ENCODE data around the gene FXR1.

The FXR1 gene

DNA sequence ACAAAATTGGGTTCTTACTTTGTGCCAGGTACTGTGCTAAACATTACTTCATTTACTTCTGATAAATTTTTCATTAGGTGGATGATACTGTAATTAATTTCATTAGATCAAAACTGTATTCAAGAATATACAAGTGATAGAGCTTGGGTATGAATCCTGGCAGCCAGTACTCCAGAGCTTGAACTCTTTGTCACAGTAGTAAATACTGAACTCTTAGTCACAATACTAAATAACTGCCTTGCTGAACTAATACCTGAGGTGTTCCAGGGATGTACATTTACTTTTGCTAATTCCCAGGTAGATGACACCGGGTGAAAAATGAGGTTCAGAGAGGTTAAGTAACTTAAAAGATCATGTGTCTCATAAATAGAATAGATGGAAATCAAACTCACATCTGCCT is 20.3 kb downstream of the FXR1 start:
- H3K4me3 ChIP-seq (ENCODE audit: low read depth, low read length): no peak overlapping the region
- no peak for DNase-seq (ENCODE audit: low read depth)
- TF ChIP-seq, protein P1, sequence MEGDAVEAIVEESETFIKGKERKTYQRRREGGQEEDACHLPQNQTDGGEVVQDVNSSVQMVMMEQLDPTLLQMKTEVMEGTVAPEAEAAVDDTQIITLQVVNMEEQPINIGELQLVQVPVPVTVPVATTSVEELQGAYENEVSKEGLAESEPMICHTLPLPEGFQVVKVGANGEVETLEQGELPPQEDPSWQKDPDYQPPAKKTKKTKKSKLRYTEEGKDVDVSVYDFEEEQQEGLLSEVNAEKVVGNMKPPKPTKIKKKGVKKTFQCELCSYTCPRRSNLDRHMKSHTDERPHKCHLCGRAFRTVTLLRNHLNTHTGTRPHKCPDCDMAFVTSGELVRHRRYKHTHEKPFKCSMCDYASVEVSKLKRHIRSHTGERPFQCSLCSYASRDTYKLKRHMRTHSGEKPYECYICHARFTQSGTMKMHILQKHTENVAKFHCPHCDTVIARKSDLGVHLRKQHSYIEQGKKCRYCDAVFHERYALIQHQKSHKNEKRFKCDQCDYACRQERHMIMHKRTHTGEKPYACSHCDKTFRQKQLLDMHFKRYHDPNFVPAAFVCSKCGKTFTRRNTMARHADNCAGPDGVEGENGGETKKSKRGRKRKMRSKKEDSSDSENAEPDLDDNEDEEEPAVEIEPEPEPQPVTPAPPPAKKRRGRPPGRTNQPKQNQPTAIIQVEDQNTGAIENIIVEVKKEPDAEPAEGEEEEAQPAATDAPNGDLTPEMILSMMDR (IDR thresholded peaks at IDR 0.05; ENCODE audit: low read depth, low read length, missing control alignments): no peak

DNA sequence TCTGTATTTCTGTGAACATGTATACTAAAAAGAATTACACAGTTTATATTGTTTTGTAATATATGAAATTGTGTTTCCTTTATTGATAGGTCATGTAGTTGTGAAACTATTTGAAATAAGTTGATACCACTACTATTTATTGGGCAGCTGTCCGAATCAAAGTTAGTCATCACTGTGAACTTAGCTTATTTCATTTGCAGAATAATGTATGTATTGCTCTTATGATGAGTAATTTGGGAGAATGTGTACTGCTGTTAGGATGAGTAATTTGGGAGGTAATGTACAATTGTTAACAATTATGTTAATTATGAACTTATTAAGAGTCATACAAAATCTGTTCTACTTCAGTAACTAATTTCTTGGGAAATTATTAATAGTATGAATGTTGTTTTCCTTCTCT is 22.2 kb downstream of the FXR1 start:
- TF ChIP-seq, protein P1 (IDR thresholded peaks at IDR 0.05; ENCODE audit: low read depth, low read length, missing control alignments): no peak
- no peak for DNase-seq (ENCODE audit: low read depth)
- H3K4me3 ChIP-seq (ENCODE audit: low read depth, low read length): no peak overlapping the region

DNA sequence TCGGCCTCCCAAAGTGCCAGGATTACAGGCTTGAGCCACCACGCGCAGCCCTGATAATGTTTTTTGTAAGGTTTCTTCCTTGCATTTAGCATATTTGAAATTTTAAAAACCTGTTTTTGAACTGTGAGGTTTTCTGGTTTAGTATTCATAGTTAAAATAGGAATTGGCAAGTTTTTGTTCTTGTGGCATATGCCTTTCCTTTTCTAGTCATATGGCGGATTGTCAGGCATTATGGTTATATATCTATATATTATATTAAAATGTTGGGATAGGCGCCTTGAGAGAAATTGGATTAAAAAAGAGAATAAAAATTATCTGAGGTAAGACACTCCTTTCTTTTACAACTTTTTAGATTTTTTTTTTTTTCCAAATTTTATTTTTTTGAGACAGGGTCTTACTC is 28.4 kb downstream of the FXR1 start:
- no peak for DNase-seq (ENCODE audit: low read depth)
- no peak overlapping the region for H3K4me3 ChIP-seq (ENCODE audit: low read depth, low read length)
- TF ChIP-seq, protein P1 (IDR thresholded peaks at IDR 0.05; ENCODE audit: low read depth, low read length, missing control alignments): no peak

DNA sequence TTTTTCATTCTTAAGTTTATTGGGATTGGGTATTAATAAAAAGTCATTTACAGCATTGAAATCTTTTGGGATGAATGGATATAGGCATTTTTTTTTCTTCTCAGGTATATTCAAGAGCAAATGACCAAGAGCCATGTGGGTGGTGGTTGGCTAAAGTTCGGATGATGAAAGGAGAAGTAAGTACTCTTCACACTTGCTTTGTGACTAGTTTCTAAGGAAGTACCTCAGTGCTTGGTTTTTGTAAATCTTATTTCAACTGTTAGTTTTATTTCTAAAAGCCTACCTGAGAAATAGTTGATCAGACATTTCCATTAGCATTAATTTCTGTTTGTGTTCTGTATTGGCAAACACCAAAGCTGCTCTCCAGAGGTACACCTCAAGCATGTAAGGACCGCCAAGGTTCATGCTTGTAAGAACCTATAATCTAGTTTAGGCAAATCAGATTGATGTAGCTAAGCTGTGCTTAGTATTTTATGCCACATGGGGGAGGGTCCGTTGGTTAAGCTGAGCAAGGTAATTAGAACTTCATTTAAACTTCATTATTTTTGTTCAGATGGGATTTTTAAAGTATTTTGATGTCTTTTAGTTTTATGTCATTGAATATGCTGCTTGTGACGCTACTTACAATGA is 35.4 kb downstream of the FXR1 start:
- TF ChIP-seq, protein P1 (IDR thresholded peaks at IDR 0.05; ENCODE audit: low read depth, low read length, missing control alignments): no peak
- H3K4me3 ChIP-seq (ENCODE audit: low read depth, low read length): no peak overlapping the region
- peak; percentile 5 for DNase-seq (ENCODE audit: low read depth)

DNA sequence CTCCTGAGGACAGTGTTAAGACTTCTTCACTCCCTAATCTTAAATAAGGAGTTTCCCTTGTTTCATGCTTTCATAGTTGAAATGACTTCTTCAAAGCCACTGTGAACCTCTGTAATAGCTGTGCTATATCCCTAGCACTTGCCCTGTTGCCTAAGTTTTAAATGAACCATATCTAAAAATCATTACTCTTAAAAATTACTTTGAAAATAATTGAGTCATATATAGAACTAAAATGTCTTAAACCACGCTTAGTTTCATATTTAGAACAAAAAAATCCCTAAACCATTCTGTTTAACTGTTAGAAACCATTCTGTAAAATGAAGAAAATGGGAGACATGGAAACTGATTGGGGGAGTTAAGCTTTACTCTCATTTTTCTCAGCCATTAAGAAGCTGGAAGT is 47.2 kb downstream of the FXR1 start:
- TF ChIP-seq, protein P1 (IDR thresholded peaks at IDR 0.05; ENCODE audit: low read depth, low read length, missing control alignments): no peak
- DNase-seq (ENCODE audit: low read depth): no peak
- no peak overlapping the region for H3K4me3 ChIP-seq (ENCODE audit: low read depth, low read length)

DNA sequence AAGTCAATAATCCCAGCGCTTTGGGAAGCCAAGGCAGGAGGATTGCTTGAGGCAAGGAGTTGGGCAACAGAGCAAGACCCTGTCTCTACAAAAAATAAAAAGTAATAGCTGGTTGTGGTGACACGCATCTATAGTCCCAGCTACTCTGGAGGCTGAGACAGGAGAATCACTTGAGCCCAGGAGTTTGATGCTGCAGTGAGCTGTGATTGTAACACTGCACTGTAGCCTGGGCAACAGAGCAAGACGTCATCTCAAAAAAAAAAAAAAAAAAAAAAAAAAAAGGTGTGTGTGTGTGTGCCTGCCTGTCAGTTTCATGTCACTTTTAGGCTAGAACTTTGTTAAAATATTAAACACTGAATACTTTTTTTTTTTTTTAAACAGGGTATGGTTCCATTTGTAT is 48.6 kb downstream of the FXR1 start:
- H3K4me3 ChIP-seq (ENCODE audit: low read depth, low read length): no peak overlapping the region
- TF ChIP-seq, protein P1 (IDR thresholded peaks at IDR 0.05; ENCODE audit: low read depth, low read length, missing control alignments): no peak
- DNase-seq (ENCODE audit: low read depth): no peak

DNA sequence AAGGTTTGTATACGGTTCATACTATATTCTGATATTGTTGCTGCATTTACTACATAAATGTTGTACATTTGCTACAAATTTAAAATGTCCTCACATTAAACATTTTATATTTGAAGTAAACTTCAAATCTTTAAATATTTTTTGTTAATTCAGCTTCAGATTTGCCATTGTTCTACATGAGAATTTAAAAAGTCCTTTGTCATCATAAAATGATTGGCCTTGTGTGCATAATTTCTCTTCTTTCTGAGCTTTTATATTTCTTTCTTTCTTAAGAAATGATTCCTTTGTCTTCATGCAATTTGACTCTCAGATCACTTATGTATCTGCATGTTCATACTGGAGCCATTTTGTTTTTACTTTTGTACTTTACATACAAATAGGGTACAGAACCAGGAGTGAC is 49.1 kb downstream of the FXR1 start:
- no peak for DNase-seq (ENCODE audit: low read depth)
- no peak overlapping the region for H3K4me3 ChIP-seq (ENCODE audit: low read depth, low read length)
- TF ChIP-seq, protein P1 (IDR thresholded peaks at IDR 0.05; ENCODE audit: low read depth, low read length, missing control alignments): no peak
